ENCODE measurements around the gene NFYC. TPM values are rescaled to one million over a fixed set of nuclear protein-coding genes. Genes with fewer than 3 reads are reported as not detected.

The NFYC gene
- total RNA-seq, 4 donors from 2014 or later = 31.8 to 63.3 (median 44.0) TPM

DNA sequence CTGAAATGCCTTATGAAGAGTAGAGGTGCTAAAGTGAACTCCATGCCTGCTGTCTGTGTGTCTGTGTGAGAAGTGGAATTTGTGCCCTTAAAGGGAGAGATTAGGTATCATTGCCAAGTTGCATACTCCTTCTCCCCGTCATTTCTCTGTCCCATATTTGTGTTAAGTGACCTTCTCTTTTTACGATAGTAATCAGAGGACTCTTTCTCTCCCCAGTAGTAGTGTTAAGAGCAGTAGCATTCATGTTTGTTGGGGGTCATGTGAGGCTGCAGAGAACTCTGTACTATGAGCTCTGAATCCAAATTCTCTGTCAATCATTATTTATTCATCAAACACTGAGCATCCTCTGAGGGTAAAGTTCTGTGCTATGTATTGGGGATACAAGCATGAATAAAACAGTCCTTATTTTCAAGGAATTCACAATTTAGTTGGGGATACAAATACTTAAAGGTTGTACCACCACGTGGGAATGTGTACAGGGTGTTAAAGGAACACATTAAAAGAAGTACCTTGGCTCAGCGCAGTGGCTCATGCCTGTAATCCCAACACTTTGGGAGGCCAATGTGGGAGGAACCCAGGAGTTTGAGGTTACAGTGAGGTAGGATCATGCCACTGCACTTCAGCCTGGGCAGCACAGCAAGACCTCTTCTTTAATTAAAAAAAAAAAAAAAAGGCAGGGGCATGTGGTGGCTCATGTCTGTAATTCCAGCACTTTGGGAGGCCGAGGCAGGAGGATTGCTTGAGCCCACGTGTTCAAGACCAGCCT, 67.3 kb downstream of the NFYC start:
- intact Hi-C loops (cut with DNase I; ENCODE audit: low total_unique reads) = no loop called here
- H3K4me1 ChIP-seq = no peaks in the 10 kb centered on the region

DNA sequence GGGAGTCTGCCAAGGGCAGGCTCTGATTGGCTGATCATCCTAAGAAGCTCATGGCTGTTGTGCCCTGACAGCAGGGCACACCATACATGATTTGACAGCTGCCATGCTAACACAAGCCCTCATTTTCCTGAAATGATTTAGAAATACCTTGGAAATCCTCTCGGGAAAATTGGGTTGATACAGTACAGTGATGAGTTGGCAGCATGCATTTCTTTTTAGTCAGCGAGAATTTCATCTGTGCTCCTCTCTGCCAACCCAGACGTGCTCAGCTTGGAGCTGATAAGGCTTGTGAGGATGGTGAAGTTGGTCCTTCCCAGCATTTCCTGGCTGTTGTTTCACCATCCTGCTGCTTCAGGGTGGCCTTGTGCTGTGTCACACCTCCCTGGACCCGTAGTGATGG, 69.5 kb downstream of the NFYC start:
- TF ChIP-seq, protein P1, sequence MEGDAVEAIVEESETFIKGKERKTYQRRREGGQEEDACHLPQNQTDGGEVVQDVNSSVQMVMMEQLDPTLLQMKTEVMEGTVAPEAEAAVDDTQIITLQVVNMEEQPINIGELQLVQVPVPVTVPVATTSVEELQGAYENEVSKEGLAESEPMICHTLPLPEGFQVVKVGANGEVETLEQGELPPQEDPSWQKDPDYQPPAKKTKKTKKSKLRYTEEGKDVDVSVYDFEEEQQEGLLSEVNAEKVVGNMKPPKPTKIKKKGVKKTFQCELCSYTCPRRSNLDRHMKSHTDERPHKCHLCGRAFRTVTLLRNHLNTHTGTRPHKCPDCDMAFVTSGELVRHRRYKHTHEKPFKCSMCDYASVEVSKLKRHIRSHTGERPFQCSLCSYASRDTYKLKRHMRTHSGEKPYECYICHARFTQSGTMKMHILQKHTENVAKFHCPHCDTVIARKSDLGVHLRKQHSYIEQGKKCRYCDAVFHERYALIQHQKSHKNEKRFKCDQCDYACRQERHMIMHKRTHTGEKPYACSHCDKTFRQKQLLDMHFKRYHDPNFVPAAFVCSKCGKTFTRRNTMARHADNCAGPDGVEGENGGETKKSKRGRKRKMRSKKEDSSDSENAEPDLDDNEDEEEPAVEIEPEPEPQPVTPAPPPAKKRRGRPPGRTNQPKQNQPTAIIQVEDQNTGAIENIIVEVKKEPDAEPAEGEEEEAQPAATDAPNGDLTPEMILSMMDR (IDR thresholded peaks at IDR 0.05) = no peak
- TF ChIP-seq POLR2A (IDR thresholded peaks at IDR 0.05) = no peak
- no peaks in the 10 kb centered on the region for H3K4me1 ChIP-seq
- DNase-seq = no peak
- no peaks in the 10 kb centered on the region for H3K9me3 ChIP-seq
- no peak overlapping the region for H3K4me3 ChIP-seq
- intact Hi-C loops (cut with DNase I; ENCODE audit: low total_unique reads) = no loop called here
- no peak overlapping the region for H3K27ac ChIP-seq
- no peaks in the 10 kb centered on the region for H3K27me3 ChIP-seq
- no peaks in the 10 kb centered on the region for H3K36me3 ChIP-seq

More for the DNA sequence above, 67.3 kb downstream of the NFYC start:
- Histone ChIP-seq H3K27ac (no peak overlapping the region), H3K27me3 (no peaks in the 10 kb centered on the region), H3K4me3 (no peak overlapping the region), H3K9me3 (no peaks in the 10 kb centered on the region), H3K36me3 (no peaks in the 10 kb centered on the region)
- no peak for DNase-seq
- no peak for TF ChIP-seq POLR2A (IDR thresholded peaks at IDR 0.05)
- TF ChIP-seq, protein P1 (IDR thresholded peaks at IDR 0.05) = no peak

DNA sequence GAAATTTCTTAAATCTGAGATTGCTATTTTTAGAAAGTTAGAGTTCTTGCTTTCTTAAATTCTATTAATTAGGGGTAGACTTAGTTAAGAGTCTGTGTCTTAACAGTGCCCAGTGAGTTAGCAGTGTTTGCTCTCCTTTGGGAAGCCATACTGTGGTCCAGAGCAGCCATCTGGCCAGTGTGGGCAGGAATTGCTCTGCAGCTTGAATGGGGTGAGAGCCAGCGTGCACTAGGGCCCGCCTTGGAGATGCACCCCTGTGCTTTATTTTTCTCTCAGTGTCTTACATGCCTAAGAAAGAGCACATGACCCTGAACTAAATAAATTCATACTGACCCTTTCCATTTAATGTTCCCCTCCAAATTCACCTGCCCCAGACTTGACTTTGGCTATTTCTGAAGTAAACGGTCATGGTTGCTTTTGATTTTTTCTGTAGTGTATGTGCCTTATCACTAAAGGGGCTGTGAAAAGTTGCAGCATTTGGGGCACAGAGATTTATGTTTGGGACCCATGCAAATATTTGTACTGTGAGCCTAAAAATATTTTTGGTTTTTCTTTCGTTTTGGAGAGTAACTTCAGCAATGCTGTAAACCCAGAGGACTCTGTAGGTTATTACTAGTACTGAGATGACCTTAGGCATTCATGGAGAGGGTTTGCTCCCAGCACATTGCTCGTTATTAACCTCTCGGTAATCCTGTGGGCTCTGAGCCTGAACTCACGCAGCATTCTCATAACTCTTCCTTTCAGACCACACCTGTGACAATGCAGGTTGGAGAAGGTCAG, 70.8 kb downstream of the NFYC start:
- H3K4me1 ChIP-seq = no peaks in the 10 kb centered on the region
- DNase-seq = no peak
- TF ChIP-seq, protein P1 (IDR thresholded peaks at IDR 0.05) = no peak
- TF ChIP-seq POLR2A (IDR thresholded peaks at IDR 0.05) = no peak
- no peak overlapping the region for H3K4me3 ChIP-seq
- H3K9me3 ChIP-seq = no peaks in the 10 kb centered on the region
- H3K27ac ChIP-seq = no peak overlapping the region
- intact Hi-C loops (cut with DNase I; ENCODE audit: low total_unique reads) = no loop called here
- H3K27me3 ChIP-seq = no peaks in the 10 kb centered on the region
- H3K36me3 ChIP-seq = no peaks in the 10 kb centered on the region

DNA sequence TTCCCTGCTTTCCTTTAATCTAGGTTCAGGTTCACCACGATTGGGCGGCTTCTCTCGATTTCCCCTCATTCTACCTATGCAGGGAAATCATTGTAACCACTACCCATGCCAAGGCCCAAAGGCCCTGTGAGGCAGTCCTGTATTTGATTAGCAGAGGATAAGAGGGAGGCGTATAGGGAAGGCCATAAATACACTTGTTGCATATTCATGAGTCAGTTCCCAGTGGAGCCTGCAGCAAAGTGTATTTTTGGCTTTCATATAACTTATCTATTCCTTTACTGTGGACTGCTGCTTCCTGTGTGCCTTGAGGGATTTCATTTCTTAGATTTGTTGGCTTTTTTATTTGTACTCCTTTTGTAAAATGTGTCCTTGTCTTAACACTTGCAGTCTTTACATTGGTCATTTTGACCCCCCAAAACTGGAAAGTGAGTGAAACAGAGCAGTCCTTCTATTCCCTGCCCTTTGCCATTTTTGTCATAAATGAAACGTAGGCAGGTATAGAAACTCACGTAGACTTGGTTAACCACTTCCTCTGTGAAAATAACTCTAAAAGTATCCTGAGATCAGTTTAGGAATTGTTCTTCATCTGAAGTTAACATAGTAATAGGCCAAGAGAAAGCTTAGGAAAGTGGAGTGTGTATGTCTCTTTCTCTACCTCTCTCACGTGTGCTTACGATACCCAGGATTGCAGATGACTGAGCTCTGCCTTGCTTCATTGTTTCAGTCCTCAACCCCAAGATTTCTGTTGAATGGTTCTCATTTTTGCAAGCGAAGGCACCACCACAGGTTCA, 72.4 kb downstream of the NFYC start:
- Histone ChIP-seq H3K36me3 (no peaks in the 10 kb centered on the region), H3K4me1 (no peaks in the 10 kb centered on the region), H3K27me3 (no peaks in the 10 kb centered on the region), H3K4me3 (no peak overlapping the region), H3K27ac (no peak overlapping the region), H3K9me3 (no peaks in the 10 kb centered on the region)
- intact Hi-C loops (cut with DNase I; ENCODE audit: low total_unique reads) = no loop called here
- TF ChIP-seq, protein P1 (IDR thresholded peaks at IDR 0.05) = no peak
- TF ChIP-seq POLR2A (IDR thresholded peaks at IDR 0.05) = no peak
- no peak for DNase-seq

All from uterus (tissue), 4 donors.